H9 (cell line): ENCODE data around the gene CLMP. TPM values are rescaled to one million over a fixed set of nuclear protein-coding genes. Genes with fewer than 3 reads are reported as not detected.
A peak's percentile ranks its signal among the peaks of the same experiment; 100 is the strongest.

Experiments used
- DNase-seq: peaks from one replicate; pipeline ENCODE4 v3.0.0-alpha.2; 2017
- H2AFZ ChIP-seq: one replicate; pipeline ENCODE4 v1.6.1; 2013; ENCODE audit warnings: mild to moderate bottlenecking, low read length, control low read depth, moderate library complexity
- H2AK5ac ChIP-seq: 2 replicates; pipeline ENCODE4 v1.6.1; 2013; ENCODE audit warnings: low read length, control low read depth, mixed read lengths; ENCODE audit not compliant: insufficient read length
- H2BK120ac ChIP-seq: one replicate; pipeline ENCODE4 v1.6.1; 2013; ENCODE audit warnings: low read depth, mild to moderate bottlenecking, low read length, control low read depth, inconsistent platforms; ENCODE audit not compliant: poor library complexity, severe bottlenecking
- H2BK12ac ChIP-seq: 2 replicates; pipeline ENCODE4 v1.6.1; 2013; ENCODE audit warnings: low read length, control low read depth, mixed read lengths, low read depth; ENCODE audit not compliant: insufficient read length
- H2BK15ac ChIP-seq: 2 replicates; pipeline ENCODE4 v1.6.1; 2013; ENCODE audit warnings: low read depth, low read length, control low read depth
- H2BK20ac ChIP-seq: one replicate; pipeline ENCODE4 v1.6.1; 2013; ENCODE audit warnings: low read depth, mild to moderate bottlenecking, low read length, control low read depth, inconsistent platforms; ENCODE audit not compliant: poor library complexity, severe bottlenecking
- H2BK5ac ChIP-seq: 2 replicates; pipeline ENCODE4 v1.6.1; 2013; ENCODE audit warnings: low read length, control low read depth, mixed read lengths; ENCODE audit not compliant: insufficient read length
- H3K14ac ChIP-seq: 2 replicates; pipeline ENCODE4 v1.6.1; 2013; ENCODE audit warnings: low read length, control low read depth; ENCODE audit not compliant: insufficient read depth
- H3K18ac ChIP-seq: 2 replicates; pipeline ENCODE4 v1.6.1; 2013; ENCODE audit warnings: low read depth, mild to moderate bottlenecking, mixed read lengths, low read length, control low read depth; ENCODE audit not compliant: insufficient read length
- H3K23ac ChIP-seq: 2 replicates; pipeline ENCODE4 v1.6.1; 2013; ENCODE audit warnings: low read length, control low read depth, mixed read lengths, low read depth; ENCODE audit not compliant: insufficient read length
- H3K23me2 ChIP-seq: 2 replicates; pipeline ENCODE4 v1.6.1; 2013; ENCODE audit warnings: low read depth, mild to moderate bottlenecking, mixed read lengths, low read length, control low read depth; ENCODE audit not compliant: insufficient read length, poor library complexity, severe bottlenecking
- H3K27ac ChIP-seq: 2 replicates; pipeline ENCODE4 v1.5.1; 2013; ENCODE audit warnings: low read length, control low read depth, mixed read lengths, low read depth; ENCODE audit not compliant: insufficient read length
- H3K27me3 ChIP-seq: 2 replicates; pipeline ENCODE4 v1.6.1; 2013; ENCODE audit warnings: low read length, control low read depth, inconsistent platforms; ENCODE audit not compliant: insufficient read depth
- H3K4ac ChIP-seq: 2 replicates; pipeline ENCODE4 v1.6.1; 2013; ENCODE audit warnings: low read depth, mild to moderate bottlenecking, control low read depth, inconsistent platforms, low read length, moderate library complexity
- H3K4me1 ChIP-seq: 2 replicates; pipeline ENCODE4 v1.6.1; 2013; ENCODE audit warnings: low read length, control low read depth, inconsistent platforms; ENCODE audit not compliant: insufficient read depth
- H3K4me2 ChIP-seq: 2 replicates; pipeline ENCODE4 v1.6.1; 2013; ENCODE audit warnings: low read length, control low read depth, mixed read lengths; ENCODE audit not compliant: insufficient read length, insufficient read depth
- H3K56ac ChIP-seq: 2 replicates; pipeline ENCODE4 v1.6.1; 2013; ENCODE audit warnings: low read depth, mild to moderate bottlenecking, mixed read lengths, low read length, control low read depth; ENCODE audit not compliant: insufficient read length
- H3K79me1 ChIP-seq: 2 replicates; pipeline ENCODE4 v1.6.1; 2013; ENCODE audit warnings: low read depth, mild to moderate bottlenecking, moderate library complexity, low read length, control low read depth, inconsistent platforms; ENCODE audit not compliant: insufficient read depth, poor library complexity, severe bottlenecking
- H3K79me2 ChIP-seq: 2 replicates; pipeline ENCODE4 v1.6.1; 2013; ENCODE audit warnings: low read length, control low read depth, inconsistent platforms; ENCODE audit not compliant: insufficient read depth
- H3K9ac ChIP-seq: 2 replicates; pipeline ENCODE4 v1.6.1; 2013; ENCODE audit warnings: low read length, control low read depth, mixed read lengths; ENCODE audit not compliant: insufficient read length; ENCODE audit errors: extremely low read depth
- H3K9me3 ChIP-seq: one replicate; pipeline ENCODE4 v1.6.1; 2013; ENCODE audit warnings: low read depth, low read length, inconsistent platforms; ENCODE audit not compliant: control insufficient read depth
- H3T11ph ChIP-seq: one replicate; pipeline ENCODE4 v1.6.1; 2013; ENCODE audit warnings: mild to moderate bottlenecking, low read length, control low read depth, inconsistent platforms
- H4K20me1 ChIP-seq: one replicate; pipeline ENCODE4 v1.6.1; 2013; ENCODE audit not compliant: control insufficient read depth, insufficient read length, insufficient read depth
- H4K5ac ChIP-seq: 2 replicates; pipeline ENCODE4 v1.6.1; 2013; ENCODE audit warnings: low read depth, mild to moderate bottlenecking, mixed read lengths, low read length, control low read depth; ENCODE audit not compliant: insufficient read length
- H4K8ac ChIP-seq: replicated peaks from 2 replicates; pipeline ENCODE4 v1.6.1; 2013; ENCODE audit warnings: low read length, control low read depth, mixed read lengths, low read depth; ENCODE audit not compliant: insufficient read length
- H4K91ac ChIP-seq: 2 replicates; pipeline ENCODE4 v1.6.1; 2013; ENCODE audit warnings: low read depth, mild to moderate bottlenecking, moderate library complexity, mixed read lengths, low read length, control low read depth; ENCODE audit not compliant: insufficient read length
- H3K27ac Mint-ChIP-seq, 3 experiments: 2 replicates in 2 of 3; 3 replicates in 1 of 3; pipeline ENCODE4 v1.8.0; 2020 to 2021; ENCODE audit warnings: mixed read lengths in 3 of 3, mild to moderate bottlenecking in 1 of 3, moderate library complexity in 1 of 3
- H3K27me3 Mint-ChIP-seq: 2 replicates; pipeline ENCODE4 v1.8.0; 2021; ENCODE audit warnings: low read depth, mild to moderate bottlenecking, moderate library complexity, mixed read lengths
- H3K36me3 Mint-ChIP-seq, 3 experiments: 2 replicates in 2 of 3; 3 replicates in 1 of 3; pipeline ENCODE4 v1.8.0; 2020 to 2021; ENCODE audit warnings: low read depth in 3 of 3, mixed read lengths in 3 of 3; ENCODE audit not compliant: insufficient read depth in 1 of 3
- H3K4me1 Mint-ChIP-seq, 2 experiments: 2 replicates each; pipeline ENCODE4 v1.8.0; 2020; ENCODE audit warnings: mixed read lengths in 2 of 2
- H3K4me3 Mint-ChIP-seq, 2 experiments: 2 replicates in 1 of 2; 3 replicates in 1 of 2; pipeline ENCODE4 v1.8.0; 2020 to 2021; ENCODE audit warnings: mild to moderate bottlenecking in 2 of 2, mixed read lengths in 2 of 2, moderate library complexity in 1 of 2
- H3K9me3 Mint-ChIP-seq, 2 experiments: 2 replicates in 1 of 2; 3 replicates in 1 of 2; pipeline ENCODE4 v1.8.0; 2020; ENCODE audit warnings: mild to moderate bottlenecking in 2 of 2, mixed read lengths in 2 of 2, moderate library complexity in 1 of 2
- CTCF ChIP-seq: fragments of 200-600 bp; sonication (generic); conservative IDR thresholded peaks from 3 replicates; pipeline ENCODE4 v1.8.0; 2021; ENCODE audit warnings: antibody characterized with exemption, mild to moderate bottlenecking
- WGBS: extraction: QIAGEN DNeasy Blood & Tissue Kit; methylation state at CpG from one replicate; pipeline ENCODE4 v1.1.7; 2013; ENCODE audit warnings: missing lambda C conversion rate, low lambda C conversion rate, mixed read lengths; ENCODE audit not compliant: insufficient read length; ENCODE audit errors: extremely low coverage; 5-methylcytosine and 5-hydroxymethylcytosine counted together
- total RNA-seq: library from RNA; stranded (reverse); gene quantifications from 2 replicates; pipeline ENCODE4 v1.2.1, GENCODE V29; 2021

The CLMP gene
- total RNA-seq, 1 experiment from 2014 or later = 13.8 TPM

- peak overlapping the region; percentile 4 for H3K27ac ChIP-seq
- no peak overlapping the region for H3K4me2 ChIP-seq
- H3K27me3 Mint-ChIP-seq = 0 out of 2 replicates have a peak, but pooled peaks cover 2% of the 10 kb centered on the region
- no peak overlapping the region for H2BK15ac ChIP-seq
- H4K20me1 ChIP-seq = no peaks in the 10 kb centered on the region
- H2AK5ac ChIP-seq = no peak overlapping the region
- H3K23me2 ChIP-seq = no peaks in the 10 kb centered on the region
- H3K23ac ChIP-seq = no peak overlapping the region
- no peak overlapping the region for H3K56ac ChIP-seq
- WGBS = no CpG with 5 or more reads among the region's 3 CpGs
- peaks cover 25% of the 10 kb centered on the region in 2 experiments for H3K4me1 Mint-ChIP-seq
- no peaks in the 10 kb centered on the region for H3K9me3 ChIP-seq
- no peak overlapping the region for H3K14ac ChIP-seq
- peak overlapping the region in 2 of 3 experiments; percentile 39 to 67; a peak in 4 of 7 replicates for H3K27ac Mint-ChIP-seq
- H3K18ac ChIP-seq = no peak overlapping the region
- H3K79me1 ChIP-seq = no peaks in the 10 kb centered on the region
- no peaks in the 10 kb centered on the region for H3K79me2 ChIP-seq
- H3K4ac ChIP-seq = no peak overlapping the region
- no peak overlapping the region for H4K5ac ChIP-seq
- no peak for DNase-seq
- peaks cover 6 to 10% of the 10 kb centered on the region in 2 experiments; a peak in 4 of 5 replicates for H3K9me3 Mint-ChIP-seq
- no peak overlapping the region for H3K9ac ChIP-seq
- H2AFZ ChIP-seq = no peak overlapping the region
- peaks cover 2% of the 10 kb centered on the region; the same call in 1 of the 2 replicates for H3K4me1 ChIP-seq
- no peak for TF ChIP-seq CTCF
- H2BK20ac ChIP-seq = no peak overlapping the region
- no peak overlapping the region for H4K8ac ChIP-seq
- no peak overlapping the region for H2BK5ac ChIP-seq
- no peak overlapping the region for H4K91ac ChIP-seq
- H2BK12ac ChIP-seq = no peak overlapping the region
- no peak overlapping the region for H3T11ph ChIP-seq
- no peaks in the 10 kb centered on the region for H3K27me3 ChIP-seq
- H3K4me3 Mint-ChIP-seq = no peak overlapping the region
- H3K36me3 Mint-ChIP-seq = peaks cover 0 to 5% (median 0%) of the 10 kb centered on the region in 3 experiments; a peak in 3 of 7 replicates
- H2BK120ac ChIP-seq = no peak overlapping the region
Observed at GRCh38 chr11:123217897-123218296, 22.8 kb upstream of the CLMP start.
